NCI-H1105 (cell line): ENCODE data around the gene CUL3.
"Not testable (repeated sequence)": the region's sequence is repeated elsewhere in the genome, so short reads cannot be mapped to it uniquely, and the experiment has no call there.

Experiments
- DNase-seq: peaks from one replicate; lab custom pipeline; 2025; lab: John Stamatoyannopoulos, UW

Gene CUL3

DNA sequence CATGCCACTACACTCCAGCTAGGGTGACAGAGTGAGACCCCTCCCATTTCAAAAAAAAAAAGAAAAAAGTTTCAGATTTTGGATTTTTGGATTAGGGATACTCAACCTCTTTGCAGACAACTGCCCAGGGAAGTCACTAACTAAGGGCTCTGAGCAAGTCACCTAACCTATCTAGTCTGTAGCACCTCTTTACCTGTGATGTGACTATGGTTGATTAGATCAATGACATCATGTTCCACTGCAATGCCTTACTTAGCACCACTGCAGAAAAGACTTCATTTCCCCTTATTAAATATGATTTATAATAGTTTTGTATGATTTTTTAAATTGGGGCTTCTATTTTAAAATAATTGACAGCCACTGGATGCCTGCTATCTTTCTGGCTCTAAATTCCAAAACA is 41.2 kb downstream of the CUL3 start:
- DNase-seq: no peak

DNA sequence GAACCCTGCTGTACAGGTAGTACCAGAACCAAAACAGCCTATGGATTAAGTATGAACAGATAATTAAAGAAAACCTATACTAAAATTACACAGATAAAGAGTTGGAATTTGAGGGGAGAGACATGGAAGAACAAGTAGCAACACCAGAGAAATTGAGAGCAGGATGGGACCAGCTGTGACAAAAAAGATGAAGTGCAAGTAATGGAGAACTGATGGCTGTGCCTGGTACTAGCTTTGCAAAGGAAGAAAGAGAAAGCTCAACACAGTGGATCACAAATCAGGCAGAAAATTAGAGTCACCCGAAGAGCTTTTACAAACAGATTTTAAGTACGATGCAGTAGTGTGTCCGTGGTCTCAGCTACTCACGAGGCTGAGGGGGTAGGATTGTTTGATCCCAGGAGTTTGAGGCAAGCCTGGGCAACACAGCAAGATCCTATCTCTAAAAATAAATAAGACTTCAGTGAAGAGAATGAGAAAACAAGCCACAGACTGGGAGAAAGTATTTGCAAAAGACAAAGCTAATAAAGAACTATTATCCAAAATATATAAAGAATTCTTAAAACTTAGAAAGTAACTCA is 46.5 kb downstream of the CUL3 start:
- no peak for DNase-seq

GRCh38 chr2:224532931-224533330 is 52.2 kb downstream of the CUL3 start:
- DNase-seq: no peak

GRCh38 chr2:224532441-224532840 is 52.7 kb downstream of the CUL3 start:
- no peak for DNase-seq

- no peak for DNase-seq
These were observed 57.0 kb downstream of the CUL3 start for GRCh38 chr2:224528171-224528570.

DNA sequence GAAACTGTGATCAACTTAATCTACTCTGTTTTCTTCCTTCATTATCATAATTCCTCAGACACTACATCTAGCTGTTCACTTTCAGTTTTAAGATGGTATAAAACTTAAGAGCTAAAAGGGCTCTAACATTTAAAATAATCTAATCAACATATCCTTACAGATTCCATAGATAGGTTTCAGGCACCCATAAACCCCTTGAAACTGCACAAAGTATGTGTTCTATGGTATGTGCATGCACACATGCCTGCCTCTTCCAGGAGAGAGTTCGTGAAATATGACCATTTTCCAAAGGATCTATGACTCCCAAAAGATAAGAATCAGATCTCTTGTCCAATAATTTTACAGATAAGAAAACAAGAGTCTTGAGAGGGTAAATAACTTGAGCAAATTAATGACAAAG is 59.4 kb downstream of the CUL3 start:
- DNase-seq: no peak

- DNase-seq: no peak
These were observed 60.5 kb downstream of the CUL3 start for GRCh38 chr2:224524657-224525056.

GRCh38 chr2:224523626-224524577 is 61.3 kb downstream of the CUL3 start:
- DNase-seq: no peak

DNA sequence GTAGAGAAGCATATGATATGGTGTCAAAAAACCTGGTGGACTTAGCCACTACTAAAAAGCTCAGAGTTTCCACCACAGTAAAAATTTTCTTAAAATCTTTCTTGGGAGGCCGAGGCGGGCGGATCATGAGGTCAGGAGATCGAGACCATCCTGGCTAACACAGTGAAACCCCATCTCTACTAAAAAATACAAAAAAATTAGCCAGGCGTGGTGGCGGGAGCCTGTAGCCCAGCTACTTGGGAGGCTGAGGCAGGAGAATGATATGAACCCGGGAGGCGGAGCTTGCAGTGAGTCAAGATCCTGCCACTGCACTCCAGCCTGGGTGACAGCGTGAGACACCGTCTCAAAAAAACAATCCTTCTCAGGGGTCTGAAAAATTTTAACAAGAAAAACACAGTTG is 62.7 kb downstream of the CUL3 start:
- DNase-seq: not testable (repeated sequence)

DNA sequence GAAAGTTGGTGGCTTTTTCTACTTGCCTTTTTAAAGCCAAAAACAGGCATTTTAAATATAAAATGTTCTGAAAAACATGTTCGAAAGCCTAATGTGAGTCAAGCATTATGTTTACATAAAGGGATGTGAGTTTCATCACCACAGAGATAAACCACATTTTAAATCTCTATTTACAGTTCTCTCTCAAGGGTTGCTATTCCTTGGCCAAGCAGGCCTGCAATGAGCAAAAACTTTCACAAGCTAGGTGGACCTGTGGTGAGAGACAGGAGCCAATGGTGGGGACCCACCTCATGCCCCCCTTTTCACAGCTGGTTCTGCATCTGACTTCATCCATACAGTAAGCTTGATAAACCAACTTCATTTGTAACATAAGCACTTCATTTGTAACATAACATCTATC is 65.1 kb downstream of the CUL3 start:
- no peak for DNase-seq

DNA sequence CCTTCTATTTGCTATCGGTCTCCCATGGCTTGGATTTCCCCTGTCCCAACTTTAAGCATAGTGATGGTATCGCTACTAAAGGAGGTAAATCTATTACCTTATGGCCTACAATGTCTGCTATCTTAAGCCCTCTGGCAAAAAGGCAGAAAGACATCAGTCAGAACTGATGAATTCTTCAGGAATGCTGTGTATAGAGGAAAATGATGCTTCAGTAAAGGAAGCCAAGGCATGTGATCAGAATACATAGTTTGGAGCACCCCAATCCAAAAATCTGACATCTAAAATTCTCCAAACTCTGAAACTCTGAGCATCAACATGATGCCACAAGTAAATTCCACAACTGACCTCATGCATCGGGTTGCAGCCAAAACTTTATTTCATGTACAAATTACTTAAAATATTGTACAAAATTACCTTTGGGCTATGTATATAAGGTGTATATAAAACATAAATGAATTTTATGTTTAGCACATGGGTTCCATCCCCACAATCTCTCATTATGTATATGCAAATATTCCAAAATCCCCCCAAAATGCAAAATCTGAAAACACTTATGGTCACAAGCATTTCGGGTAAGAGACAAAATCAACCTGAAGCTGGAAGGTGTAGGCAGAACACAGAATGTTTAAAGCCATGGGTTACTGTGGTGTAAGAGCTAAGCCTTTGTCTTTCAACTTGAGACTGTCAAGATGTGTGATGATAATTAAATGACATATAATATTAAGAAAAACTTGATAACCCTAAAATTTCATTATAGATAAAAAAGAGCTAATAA is 66.2 kb downstream of the CUL3 start:
- DNase-seq: no peak

- no peak for DNase-seq
These were observed 67.2 kb downstream of the CUL3 start for GRCh38 chr2:224517963-224518362.

DNA sequence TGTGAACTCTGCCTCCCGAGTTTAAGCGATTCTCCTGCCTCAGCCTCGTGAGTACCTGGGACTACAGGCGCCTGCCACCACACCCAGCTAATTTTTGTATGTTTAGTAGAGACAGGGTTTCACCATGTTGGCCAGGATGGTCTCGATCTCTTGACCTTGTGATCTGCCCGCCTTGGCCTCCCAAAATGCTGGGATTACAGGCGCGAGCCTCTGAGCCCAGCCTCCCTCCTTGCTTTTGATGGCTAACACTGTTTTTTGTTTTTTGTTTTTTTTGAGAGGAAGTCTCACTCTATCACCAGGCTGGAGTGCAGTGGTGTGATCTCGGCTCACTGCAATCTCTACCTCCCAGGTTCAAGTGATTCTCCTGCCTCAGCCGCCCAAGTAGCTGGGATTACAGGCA is 68.8 kb downstream of the CUL3 start:
- not testable (repeated sequence) for DNase-seq

DNA sequence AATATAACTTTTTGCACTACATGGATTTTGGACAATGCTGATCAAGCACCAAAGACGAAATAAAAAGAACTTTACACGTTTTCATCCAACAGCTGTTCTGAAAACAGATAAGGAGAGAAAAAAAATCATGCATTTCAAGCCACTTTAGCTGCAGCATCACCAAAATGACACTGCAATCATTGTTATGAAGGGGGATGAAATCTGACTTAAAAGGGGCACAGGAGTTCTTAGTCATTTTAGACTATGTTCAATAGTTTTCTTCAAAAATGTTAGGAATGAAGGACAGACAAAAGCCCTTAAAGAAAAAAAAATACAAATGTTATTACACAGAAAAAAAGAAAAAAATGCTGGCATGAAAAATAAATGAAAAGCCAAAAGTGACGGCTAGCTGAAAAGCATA is 71.2 kb downstream of the CUL3 start:
- no peak for DNase-seq

DNA sequence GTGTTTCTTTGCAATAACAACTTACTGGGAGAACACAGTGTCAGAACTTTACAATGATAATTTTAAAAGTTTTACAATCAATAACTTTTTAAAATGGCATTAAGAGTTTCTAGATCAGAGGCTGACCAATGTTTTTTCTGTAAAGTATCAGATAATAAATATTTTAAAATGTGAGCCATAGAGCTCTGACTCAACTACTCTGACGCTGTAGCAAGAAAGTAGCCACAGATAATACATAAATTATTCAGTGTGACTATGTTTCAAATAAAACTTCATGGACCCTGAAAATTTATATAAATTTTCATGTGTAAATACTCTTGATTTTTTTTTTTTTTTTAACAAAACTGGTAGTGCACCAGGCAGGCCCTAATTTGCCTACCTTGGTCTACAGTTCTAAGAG is 77.4 kb downstream of the CUL3 start:
- DNase-seq: no peak

GRCh38 chr2:224506494-224506893 is 78.7 kb downstream of the CUL3 start:
- DNase-seq: no peak

DNA sequence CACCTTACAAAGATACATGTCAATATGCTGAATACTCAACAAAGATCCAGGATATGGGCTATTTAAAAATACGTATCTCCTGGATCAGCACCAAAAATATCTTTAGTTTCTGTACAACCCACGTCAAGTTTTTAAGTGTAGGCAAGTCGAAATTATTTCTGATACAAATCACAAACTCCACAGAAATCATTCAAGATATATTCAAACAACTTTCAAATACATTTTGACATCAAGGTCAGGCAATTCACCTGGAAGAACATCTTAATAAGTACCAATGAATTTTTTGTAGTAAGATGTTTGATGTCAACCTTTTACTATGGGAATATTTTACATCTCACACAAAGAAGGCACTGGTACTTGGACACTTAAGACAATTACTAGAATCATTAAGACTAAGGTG is 86.2 kb downstream of the CUL3 start:
- no peak for DNase-seq

GRCh38 chr2:224492531-224492930 is 92.6 kb downstream of the CUL3 start:
- no peak for DNase-seq

DNA sequence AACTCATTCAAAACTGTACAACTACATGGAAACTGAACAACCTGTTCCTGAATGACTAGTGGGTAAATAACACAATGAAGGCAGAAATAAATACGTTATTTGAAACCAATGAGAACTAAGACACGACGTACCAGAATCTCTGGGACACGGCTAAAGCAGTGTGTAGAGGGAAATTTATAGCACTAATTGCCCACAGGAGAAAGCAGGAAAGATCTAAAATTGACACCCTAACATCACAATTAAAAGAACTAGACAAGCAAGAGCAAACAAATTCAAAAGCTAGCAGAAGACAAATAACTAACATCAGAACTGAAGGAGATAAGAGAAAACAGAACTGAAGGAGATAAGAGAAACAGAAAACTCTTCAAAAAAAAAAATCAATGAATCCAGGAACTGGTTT is 97.2 kb downstream of the CUL3 start:
- DNase-seq: not testable (repeated sequence)

DNA sequence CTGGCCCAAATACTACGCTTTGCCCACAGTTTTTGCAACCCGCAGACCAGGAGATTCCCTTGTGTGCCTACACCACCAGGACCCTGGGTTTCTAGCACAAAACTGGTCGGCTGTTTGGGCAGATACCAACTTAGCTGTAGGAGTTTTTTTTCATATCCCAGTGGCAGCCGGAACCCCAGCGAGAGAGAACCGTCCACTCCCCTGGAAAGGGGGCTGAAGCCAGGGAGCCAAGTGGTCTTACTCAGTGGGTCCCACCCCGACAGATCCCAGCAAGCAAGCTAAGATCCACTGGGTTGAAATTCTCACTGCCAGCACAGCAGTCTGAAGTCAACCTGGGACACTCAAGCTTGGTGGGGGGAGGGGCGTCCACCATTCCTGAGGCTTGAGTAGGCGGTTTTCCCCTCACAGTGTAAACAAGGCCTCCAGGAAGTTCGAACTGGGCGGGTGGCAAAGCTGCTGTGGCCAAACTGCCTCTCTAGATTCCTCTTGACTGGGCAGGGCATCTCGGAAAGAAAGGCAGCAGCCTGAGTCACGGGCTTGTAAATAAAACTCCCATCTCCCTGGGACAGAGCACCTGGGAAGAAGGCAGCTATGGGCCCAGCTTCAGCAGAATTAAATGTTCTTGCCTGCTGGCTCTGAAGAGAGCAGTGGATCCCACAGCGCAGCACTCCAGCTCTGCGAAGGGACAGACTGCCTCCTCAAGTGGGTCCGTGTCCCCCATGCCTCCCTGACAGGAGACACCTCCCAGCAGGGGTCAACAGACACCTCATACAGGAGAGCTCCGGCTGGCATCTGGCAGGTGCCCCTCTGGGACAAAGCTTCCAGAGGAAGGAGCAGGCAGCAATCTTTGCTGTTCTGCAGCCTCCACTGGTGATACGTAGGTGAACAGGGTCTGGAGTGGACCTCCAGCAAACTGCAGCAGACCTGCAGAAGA is 99.8 kb downstream of the CUL3 start:
- not testable (repeated sequence) for DNase-seq

DNA sequence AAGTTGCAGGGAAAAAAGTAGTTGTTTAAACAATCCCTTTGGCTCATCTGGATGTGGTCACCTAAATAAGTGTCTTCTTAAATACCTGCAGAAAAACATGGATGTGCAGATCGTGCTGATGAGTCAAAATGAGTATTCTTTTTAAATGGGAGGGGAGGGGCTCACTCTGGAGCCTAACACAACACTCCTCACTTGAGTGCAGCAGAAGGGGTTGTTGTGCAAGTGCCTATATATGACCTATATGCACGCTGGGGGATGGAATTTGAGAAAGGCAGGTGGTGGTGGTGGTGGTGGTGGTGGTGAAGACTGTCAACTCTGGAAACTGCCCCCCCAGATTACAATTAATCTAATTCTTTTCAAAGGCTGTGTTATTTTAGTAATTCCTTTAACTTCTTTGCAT is 105.3 kb downstream of the CUL3 start:
- no peak for DNase-seq

- no peak for DNase-seq
These were observed 112.3 kb downstream of the CUL3 start for GRCh38 chr2:224472827-224473226.
